ENCODE data around the gene MGAT5B.

- TF ChIP-seq EZH2 (IDR thresholded peaks at IDR 0.05; ENCODE audit: low read depth, unreplicated experiment) (no peak), CREB1 (CRISPR knock-in tag; IDR thresholded peaks at IDR 0.05; ENCODE audit: low read depth) (no peak), POLR2AphosphoS5 (IDR thresholded peaks at IDR 0.05; ENCODE audit: low read depth) (no peak), REST (IDR thresholded peaks at IDR 0.05; ENCODE audit: unreplicated experiment) (no peak), STAT1 (IDR thresholded peaks at IDR 0.05; ENCODE audit: unreplicated experiment) (no peak), EZH2phosphoT487 (IDR thresholded peaks at IDR 0.05; ENCODE audit: unreplicated experiment) (no peak), NANOG (IDR thresholded peaks at IDR 0.05; ENCODE audit: borderline replicate concordance) (no peak), JUNB (IDR thresholded peaks at IDR 0.05; ENCODE audit: unreplicated experiment) (no peak)
- TF ChIP-seq, protein P1, sequence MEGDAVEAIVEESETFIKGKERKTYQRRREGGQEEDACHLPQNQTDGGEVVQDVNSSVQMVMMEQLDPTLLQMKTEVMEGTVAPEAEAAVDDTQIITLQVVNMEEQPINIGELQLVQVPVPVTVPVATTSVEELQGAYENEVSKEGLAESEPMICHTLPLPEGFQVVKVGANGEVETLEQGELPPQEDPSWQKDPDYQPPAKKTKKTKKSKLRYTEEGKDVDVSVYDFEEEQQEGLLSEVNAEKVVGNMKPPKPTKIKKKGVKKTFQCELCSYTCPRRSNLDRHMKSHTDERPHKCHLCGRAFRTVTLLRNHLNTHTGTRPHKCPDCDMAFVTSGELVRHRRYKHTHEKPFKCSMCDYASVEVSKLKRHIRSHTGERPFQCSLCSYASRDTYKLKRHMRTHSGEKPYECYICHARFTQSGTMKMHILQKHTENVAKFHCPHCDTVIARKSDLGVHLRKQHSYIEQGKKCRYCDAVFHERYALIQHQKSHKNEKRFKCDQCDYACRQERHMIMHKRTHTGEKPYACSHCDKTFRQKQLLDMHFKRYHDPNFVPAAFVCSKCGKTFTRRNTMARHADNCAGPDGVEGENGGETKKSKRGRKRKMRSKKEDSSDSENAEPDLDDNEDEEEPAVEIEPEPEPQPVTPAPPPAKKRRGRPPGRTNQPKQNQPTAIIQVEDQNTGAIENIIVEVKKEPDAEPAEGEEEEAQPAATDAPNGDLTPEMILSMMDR (conservative IDR thresholded peaks at IDR 0.05; ENCODE audit: low read depth in 2 of 2): no peak
Measured at GRCh38 chr17:76826330-76827068, 41.7 kb upstream of the MGAT5B start.
